Upper lobe of left lung (tissue), 6 donors: ENCODE measurements around the gene COL23A1. TPM values are rescaled to one million over a fixed set of nuclear protein-coding genes. Genes with fewer than 3 reads are reported as not detected.

Experiments
- ATAC-seq, 2 donors: fragments of 200-7000 bp; cut with Tn5 transposase; one replicate each; pipeline ENCODE4 v1.9.1; 2022; ENCODE audit warnings: mild to moderate bottlenecking in 2 of 2, moderate library complexity in 2 of 2; ENCODE audit not compliant: low FRiP score in 2 of 2
- DNase-seq, 2 donors: peaks; one replicate each; pipeline ENCODE4 v3.0.0-alpha.2; 2019 to 2020
- H3K27ac ChIP-seq, 4 donors: fragments of 200-600 bp; sonication (generic); one replicate each; pipeline ENCODE4 v1.5.1; 2016 to 2019
- H3K27me3 ChIP-seq, 4 donors: fragments of 200-600 bp; sonication (generic); one replicate each; pipeline ENCODE4 v1.5.1; 2017 to 2019
- H3K36me3 ChIP-seq, 4 donors: fragments of 200-600 bp; sonication (generic); one replicate each; pipeline ENCODE4 v1.5.1; 2016 to 2019
- H3K4me1 ChIP-seq, 4 donors: fragments of 200-600 bp; sonication (generic); one replicate each; pipeline ENCODE4 v1.5.1; 2018 to 2019
- H3K4me3 ChIP-seq, 4 donors: fragments of 200-600 bp; sonication (generic); one replicate each; pipeline ENCODE4 v1.5.1; 2017 to 2019; ENCODE audit warnings: mild to moderate bottlenecking in 2 of 4, moderate library complexity in 1 of 4
- H3K9me3 ChIP-seq, 4 donors: fragments of 200-600 bp; sonication (generic); one replicate each; pipeline ENCODE4 v1.5.1; 2018 to 2019
- EP300 ChIP-seq, 4 donors: sonication (generic); formaldehyde crosslinking; IDR thresholded peaks; one replicate each; pipeline ENCODE4 v1.5.1; 2017; ENCODE audit warnings: antibody characterized with exemption in 4 of 4, control low read depth in 2 of 4
- POLR2A ChIP-seq, 4 donors: fragments of 450-650 bp; IDR thresholded peaks; one replicate each; pipeline ENCODE4 v1.5.1; 2016 to 2017; ENCODE audit warnings: antibody characterized with exemption in 4 of 4, mild to moderate bottlenecking in 2 of 4
- POLR2AphosphoS5 ChIP-seq, 2 donors: sonication (generic); formaldehyde crosslinking; IDR thresholded peaks; one replicate each; pipeline ENCODE4 v1.5.1; 2017; ENCODE audit warnings: antibody characterized with exemption in 2 of 2
- WGBS, 2 donors: methylation state at CpG; one replicate each; pipeline ENCODE4 v1.1.5; 2017 to 2018; 5-methylcytosine and 5-hydroxymethylcytosine counted together
- total RNA-seq, 6 donors: library from RNA; depleted of rRNA in 4 of 6; stranded (reverse); fragments of >200 nt in 4 of 6; gene quantifications; one replicate each; pipeline versions ENCODE4 v1.1.0 to v1.2.1, GENCODE V29; 2016 to 2021
- TF ChIP-seq, protein P1 (sequence below), 6 experiments: fragments of 450-650 bp in 4 of 6; fragments of 200-600 bp in 2 of 6; sonication (generic) in 2 of 6; IDR thresholded peaks; one replicate each; pipeline ENCODE4 v1.5.1; 2016 to 2019; ENCODE audit warnings: antibody characterized with exemption in 6 of 6
- donor health status: DM: no; HTN: no; CAD: no; lungs with moderate emphysema.
- donor health status: DM: no; HTN: yes; CAD: no; lungs with severe emphysema.

Gene COL23A1
- total RNA-seq, 6 donors from 2014 or later: 0.61 to 3.1 (median 1.5) TPM

DNA sequence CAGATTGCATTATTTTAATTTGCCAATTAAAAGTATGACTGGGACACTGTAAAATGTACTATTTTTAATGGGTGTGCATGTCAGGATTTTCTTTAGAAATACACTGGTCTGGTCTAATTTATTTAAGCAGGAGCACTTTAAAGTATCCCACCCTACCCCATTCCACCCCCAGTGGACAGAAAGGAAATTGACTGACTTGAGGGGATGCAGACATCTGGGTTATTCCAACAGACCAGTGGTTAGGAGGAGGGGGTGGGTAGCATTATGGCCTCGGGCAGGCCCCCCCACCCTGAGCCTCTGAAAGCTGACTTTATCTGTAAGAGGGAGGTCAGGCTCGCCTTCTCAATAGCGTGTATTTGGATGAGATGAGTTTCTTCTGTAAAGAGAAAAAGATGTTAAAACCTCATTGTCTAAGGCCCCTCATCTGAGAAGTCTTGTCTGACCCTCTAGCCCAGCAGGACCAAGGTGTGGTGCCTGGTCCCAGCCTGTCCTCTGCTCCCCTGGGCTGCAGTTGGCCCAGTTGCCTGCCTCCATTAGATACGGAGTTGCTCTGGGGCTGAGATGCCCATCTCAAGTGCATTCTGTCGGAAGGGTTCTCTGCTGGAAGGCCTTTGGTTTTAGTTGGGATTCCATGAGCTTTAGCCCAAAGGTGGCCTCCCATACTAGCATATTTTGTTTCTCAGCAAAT is 381.5 kb downstream of the COL23A1 start:
- DNase-seq (no peak), ATAC-seq (no peak)
- no peak overlapping the region for H3K27ac ChIP-seq
- TF ChIP-seq POLR2AphosphoS5 (IDR thresholded peaks at IDR 0.05) (no peak), EP300 (IDR thresholded peaks at IDR 0.05) (no peak), POLR2A (IDR thresholded peaks at IDR 0.05) (no peak)
- TF ChIP-seq, protein P1, sequence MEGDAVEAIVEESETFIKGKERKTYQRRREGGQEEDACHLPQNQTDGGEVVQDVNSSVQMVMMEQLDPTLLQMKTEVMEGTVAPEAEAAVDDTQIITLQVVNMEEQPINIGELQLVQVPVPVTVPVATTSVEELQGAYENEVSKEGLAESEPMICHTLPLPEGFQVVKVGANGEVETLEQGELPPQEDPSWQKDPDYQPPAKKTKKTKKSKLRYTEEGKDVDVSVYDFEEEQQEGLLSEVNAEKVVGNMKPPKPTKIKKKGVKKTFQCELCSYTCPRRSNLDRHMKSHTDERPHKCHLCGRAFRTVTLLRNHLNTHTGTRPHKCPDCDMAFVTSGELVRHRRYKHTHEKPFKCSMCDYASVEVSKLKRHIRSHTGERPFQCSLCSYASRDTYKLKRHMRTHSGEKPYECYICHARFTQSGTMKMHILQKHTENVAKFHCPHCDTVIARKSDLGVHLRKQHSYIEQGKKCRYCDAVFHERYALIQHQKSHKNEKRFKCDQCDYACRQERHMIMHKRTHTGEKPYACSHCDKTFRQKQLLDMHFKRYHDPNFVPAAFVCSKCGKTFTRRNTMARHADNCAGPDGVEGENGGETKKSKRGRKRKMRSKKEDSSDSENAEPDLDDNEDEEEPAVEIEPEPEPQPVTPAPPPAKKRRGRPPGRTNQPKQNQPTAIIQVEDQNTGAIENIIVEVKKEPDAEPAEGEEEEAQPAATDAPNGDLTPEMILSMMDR (IDR thresholded peaks at IDR 0.05): peak in 1 of 6 experiments; percentile 4
- peaks cover 42 to 77% (median 71%) of the 10 kb centered on the region in 4 donors for H3K36me3 ChIP-seq
- H3K9me3 ChIP-seq: no peaks in the 10 kb centered on the region
- 80 to 88% methylated on average over 3 to 5 of the region's 5 CpGs for WGBS, 2 donors
- H3K4me1 ChIP-seq: peaks cover 25 to 35% (median 30%) of the 10 kb centered on the region in 4 donors
- no peak overlapping the region for H3K4me3 ChIP-seq
- H3K27me3 ChIP-seq: no peaks in the 10 kb centered on the region

DNA sequence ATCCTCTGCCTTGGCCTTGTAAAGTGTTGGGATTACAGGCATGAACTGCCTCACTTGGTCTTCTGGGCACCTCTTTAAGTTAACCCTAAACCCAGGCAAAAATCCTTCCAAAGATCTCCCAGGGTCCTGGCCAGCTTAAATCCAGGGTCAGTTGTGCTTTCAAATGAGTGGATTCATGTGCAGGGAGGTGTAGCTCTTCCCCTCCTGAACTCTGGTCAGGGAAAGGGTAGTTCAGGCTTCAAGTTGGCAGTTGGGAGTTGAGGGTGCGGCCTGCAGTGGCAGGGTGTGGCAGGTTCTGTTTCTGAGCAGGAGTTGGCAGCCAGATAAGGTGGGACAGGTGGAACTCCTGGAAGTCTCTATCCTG is 382.3 kb downstream of the COL23A1 start:
- DNase-seq (no peak), ATAC-seq (no peak)
- Histone ChIP-seq H3K27ac (peak overlapping the region in 3 of 4 donors; percentile 9 to 20 (median 10)), H3K36me3 (peaks cover 40 to 69% (median 63%) of the 10 kb centered on the region in 4 donors), H3K4me1 (peaks cover 26 to 32% (median 29%) of the 10 kb centered on the region in 4 donors), H3K27me3 (no peaks in the 10 kb centered on the region), H3K9me3 (no peaks in the 10 kb centered on the region), H3K4me3 (no peak overlapping the region)
- TF ChIP-seq POLR2AphosphoS5 (IDR thresholded peaks at IDR 0.05): no peak
- TF ChIP-seq, protein P1 (IDR thresholded peaks at IDR 0.05): no peak
- TF ChIP-seq EP300 (IDR thresholded peaks at IDR 0.05): no peak
- TF ChIP-seq POLR2A (IDR thresholded peaks at IDR 0.05): no peak
- WGBS, 2 donors: 75 to 89% methylated on average over 1 of the region's 1 CpG

DNA sequence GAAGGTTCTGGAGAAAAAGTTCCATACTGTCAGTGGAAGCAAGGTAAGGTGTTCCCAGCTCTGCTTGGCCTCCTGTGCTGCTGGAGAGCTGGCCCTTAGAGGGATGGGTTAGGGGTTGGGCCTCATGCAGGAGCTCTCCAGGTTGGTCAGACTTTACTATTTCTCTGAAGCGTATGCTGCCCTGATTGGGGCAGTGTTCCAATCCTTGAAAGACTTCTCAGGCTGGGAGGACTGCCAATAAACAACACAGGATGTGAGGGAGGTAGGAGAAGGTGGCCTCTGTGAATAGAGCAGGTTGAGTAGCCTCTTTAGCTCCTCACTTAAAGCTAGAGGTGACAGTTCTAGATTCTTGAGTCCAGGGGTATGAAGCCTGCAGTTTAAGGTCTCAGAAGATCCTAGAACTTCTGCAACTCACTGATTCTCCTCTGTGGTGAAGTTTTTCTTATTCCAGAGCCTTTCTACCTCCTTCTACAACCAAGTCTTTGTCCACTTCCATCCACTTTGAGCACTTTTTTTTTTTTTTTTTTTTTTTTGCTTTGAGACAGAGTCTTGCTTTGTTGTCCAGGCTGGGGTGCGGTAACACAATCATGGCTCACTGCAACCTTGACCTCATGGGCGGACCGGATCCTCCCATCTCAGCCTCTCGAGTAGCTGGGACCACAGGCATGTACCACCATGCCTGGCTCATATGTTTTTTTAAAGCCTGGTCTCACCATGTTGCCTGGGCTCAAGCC is 382.8 kb downstream of the COL23A1 start:
- peaks cover 26 to 32% (median 29%) of the 10 kb centered on the region in 4 donors for H3K4me1 ChIP-seq
- no peaks in the 10 kb centered on the region for H3K27me3 ChIP-seq
- peak in 1 of 2 donors; percentile 39 for ATAC-seq
- DNase-seq: peak in 1 of 2 donors; percentile 67
- peak overlapping the region in 1 of 4 donors; percentile 100 for H3K4me3 ChIP-seq
- peaks cover 36 to 64% (median 58%) of the 10 kb centered on the region in 4 donors for H3K36me3 ChIP-seq
- WGBS, 2 donors: 73 to 83% methylated on average over 5 of the region's 5 CpGs
- TF ChIP-seq POLR2AphosphoS5 (IDR thresholded peaks at IDR 0.05): no peak
- TF ChIP-seq EP300 (IDR thresholded peaks at IDR 0.05): no peak
- no peak for TF ChIP-seq POLR2A (IDR thresholded peaks at IDR 0.05)
- TF ChIP-seq, protein P1 (IDR thresholded peaks at IDR 0.05): no peak
- peak overlapping the region; percentile 9 to 97 (median 50) for H3K27ac ChIP-seq
- H3K9me3 ChIP-seq: no peaks in the 10 kb centered on the region

DNA sequence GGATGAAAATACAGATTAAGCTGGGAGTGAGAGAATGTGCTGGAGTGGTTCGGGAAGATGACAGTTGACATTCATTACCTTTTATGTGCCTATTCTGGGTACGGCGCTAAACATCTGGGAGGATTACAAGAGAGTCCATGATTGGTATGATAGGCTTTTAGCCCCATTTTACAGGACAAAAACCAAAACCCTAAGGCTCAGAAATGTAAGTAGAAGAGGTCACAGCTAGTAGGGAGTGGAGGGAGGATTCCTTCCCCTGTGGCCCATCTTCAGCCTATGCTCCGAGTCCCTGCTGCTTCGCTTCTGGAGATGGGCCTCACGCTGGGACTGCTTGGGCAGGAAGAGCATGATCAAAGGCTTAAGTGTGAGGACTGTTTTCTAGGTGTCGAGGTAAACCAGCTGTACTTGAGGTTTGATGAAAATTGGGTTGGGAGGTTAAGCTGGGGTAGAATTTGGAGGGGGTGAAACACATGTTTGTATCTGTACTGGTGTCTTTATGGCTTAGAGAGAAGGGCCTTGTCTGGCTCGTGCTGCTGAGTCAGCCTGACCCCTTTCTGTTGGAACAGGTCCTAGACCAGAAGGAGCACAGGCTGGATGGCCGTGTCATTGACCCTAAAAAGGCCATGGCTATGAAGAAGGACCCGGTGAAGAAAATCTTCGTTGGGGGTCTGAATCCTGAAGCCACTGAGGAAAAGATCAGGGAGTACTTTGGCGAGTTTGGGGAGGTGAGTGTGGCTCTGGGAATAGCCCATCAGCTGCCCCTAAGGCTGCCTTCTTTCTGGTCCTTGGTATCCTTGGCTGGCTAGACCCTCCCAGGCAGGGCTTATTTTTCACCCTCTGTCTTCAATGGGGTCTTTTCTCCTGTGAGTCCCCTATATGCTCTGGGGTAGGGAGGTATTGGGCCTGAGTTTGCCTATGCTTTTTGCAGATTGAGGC is 383.8 kb downstream of the COL23A1 start:
- no peaks in the 10 kb centered on the region for H3K9me3 ChIP-seq
- peaks cover 26 to 32% (median 29%) of the 10 kb centered on the region in 4 donors for H3K4me1 ChIP-seq
- ATAC-seq: no peak

More for the DNA sequence above, 383.8 kb downstream of the COL23A1 start:
- peaks cover 27 to 55% (median 49%) of the 10 kb centered on the region in 4 donors for H3K36me3 ChIP-seq
- no peaks in the 10 kb centered on the region for H3K27me3 ChIP-seq
- peak overlapping the region; percentile 35 to 98 (median 94) for H3K27ac ChIP-seq
- peak overlapping the region in 3 of 4 donors; percentile 83 to 100 (median 87) for H3K4me3 ChIP-seq
- 54 to 60% methylated on average over 12 of the region's 12 CpGs for WGBS, 2 donors
- TF ChIP-seq POLR2AphosphoS5 (IDR thresholded peaks at IDR 0.05): no peak
- no peak for DNase-seq
